GM19043 (cell line): Measurements from ENCODE around the gene RIMBP2.

Experiments
- ATAC-seq: cut with Tn5 transposase; IDR thresholded peaks from one replicate; pipeline ENCODE4 v1.9.1; 2021; ENCODE audit warnings: low read depth; ENCODE audit not compliant: unreplicated experiment

The RIMBP2 gene

GRCh38 chr12:130436741-130437501 is 279.2 kb downstream of the RIMBP2 start:
- no peak for ATAC-seq

GRCh38 chr12:130435826-130436225 is 280.3 kb downstream of the RIMBP2 start:
- ATAC-seq, result no peak

- no peak for ATAC-seq
Observed at GRCh38 chr12:130435331-130435730, 280.8 kb downstream of the RIMBP2 start.

- no peak for ATAC-seq
Observed at GRCh38 chr12:130434560-130434959, 281.5 kb downstream of the RIMBP2 start.

GRCh38 chr12:130433834-130434233 is 282.3 kb downstream of the RIMBP2 start:
- ATAC-seq, result no peak

GRCh38 chr12:130433411-130433810 is 282.7 kb downstream of the RIMBP2 start:
- no peak for ATAC-seq

- no peak for ATAC-seq
Observed at GRCh38 chr12:130431176-130431575, 284.9 kb downstream of the RIMBP2 start.

GRCh38 chr12:130429656-130430505 is 286.2 kb downstream of the RIMBP2 start:
- no peak for ATAC-seq

- ATAC-seq, result no peak
Observed at GRCh38 chr12:130428116-130428515, 288.0 kb downstream of the RIMBP2 start.

GRCh38 chr12:130427381-130427887 is 288.7 kb downstream of the RIMBP2 start:
- ATAC-seq, result no peak

GRCh38 chr12:130425698-130426245 is 290.3 kb downstream of the RIMBP2 start:
- no peak for ATAC-seq

GRCh38 chr12:130424858-130425697 is 291.0 kb downstream of the RIMBP2 start:
- no peak for ATAC-seq

GRCh38 chr12:130423991-130424857 is 291.9 kb downstream of the RIMBP2 start:
- ATAC-seq, result no peak

GRCh38 chr12:130423136-130423535 is 293.0 kb downstream of the RIMBP2 start:
- ATAC-seq, result no peak

- ATAC-seq, result no peak
Observed at GRCh38 chr12:130422676-130423075, 293.4 kb downstream of the RIMBP2 start.

GRCh38 chr12:130421896-130422295 is 294.2 kb downstream of the RIMBP2 start:
- no peak for ATAC-seq

- no peak for ATAC-seq
Observed at GRCh38 chr12:130420071-130420470, 296.0 kb downstream of the RIMBP2 start.

- no peak for ATAC-seq
Observed at GRCh38 chr12:130419116-130419515, 297.0 kb downstream of the RIMBP2 start.

- ATAC-seq, result no peak
Observed at GRCh38 chr12:130418251-130418650, 297.8 kb downstream of the RIMBP2 start.
